ENCODE results near the gene GPR3.

GRCh38 chr1:27439150-27439549 is 46.7 kb downstream of the GPR3 start:
- TF ChIP-seq CTCF (IDR thresholded peaks at IDR 0.05; ENCODE audit: insufficient read depth, low read length, poor library complexity, severe bottlenecking): no peak
- no peak for TF ChIP-seq EZH2phosphoT487 (conservative IDR thresholded peaks at IDR 0.05; ENCODE audit: low read length)

All from SU-DHL-6 (cell line).